A673 (cell line): ENCODE measurements around the gene PPP4C.

Experiments used
- EZH2 ChIP-seq: fragments of 200-600 bp; sonication (generic); IDR thresholded peaks from 2 replicates; pipeline ENCODE4 v1.6.1; 2017; ENCODE audit warnings: borderline replicate concordance, low read depth, mild to moderate bottlenecking, mixed read lengths, antibody characterized with exemption, low read length; ENCODE audit not compliant: poor library complexity, severe bottlenecking
- TF ChIP-seq, protein P1 (sequence below): fragments of 300-800, 200-600 bp; sonication (generic); conservative IDR thresholded peaks from 2 replicates; pipeline ENCODE4 v1.5.1; 2017; ENCODE audit warnings: low read depth, mild to moderate bottlenecking, antibody characterized with exemption, low read length, moderate library complexity, mixed read lengths

DNA sequence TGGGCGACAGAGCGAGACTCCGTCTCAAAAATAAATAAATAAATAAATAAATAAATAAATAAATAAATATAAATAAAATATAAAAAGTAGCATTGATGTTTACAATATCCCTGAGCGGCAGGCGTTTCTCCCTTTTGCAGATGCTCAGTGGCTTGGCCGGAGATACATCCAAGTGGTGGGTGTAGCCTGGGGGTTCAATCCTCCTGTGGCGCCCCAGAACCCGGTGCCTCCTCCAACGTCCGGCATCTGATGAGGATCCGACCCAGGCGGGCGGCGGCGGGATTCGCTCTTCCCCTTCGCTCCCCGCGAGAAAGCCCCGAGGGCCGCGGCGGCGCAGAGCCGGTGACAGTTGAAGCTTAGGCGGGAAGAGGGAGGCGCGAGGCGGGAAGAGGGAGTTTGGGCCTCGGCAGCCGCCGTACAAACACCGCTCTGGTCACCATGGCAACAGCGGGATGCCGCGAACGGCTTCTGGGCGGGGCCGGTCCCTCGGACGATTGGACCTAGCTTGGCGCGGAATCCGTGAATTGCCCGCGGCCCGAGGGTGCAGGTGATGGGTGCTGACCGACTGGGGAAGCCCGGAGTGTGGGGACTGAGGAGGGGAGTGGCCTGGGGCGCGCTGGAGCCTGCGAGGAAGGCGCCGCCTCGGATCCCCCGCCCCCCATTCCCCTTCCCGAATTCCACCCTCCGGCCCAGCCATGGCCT, 23.0 kb upstream of the PPP4C start:
- TF ChIP-seq, protein P1, sequence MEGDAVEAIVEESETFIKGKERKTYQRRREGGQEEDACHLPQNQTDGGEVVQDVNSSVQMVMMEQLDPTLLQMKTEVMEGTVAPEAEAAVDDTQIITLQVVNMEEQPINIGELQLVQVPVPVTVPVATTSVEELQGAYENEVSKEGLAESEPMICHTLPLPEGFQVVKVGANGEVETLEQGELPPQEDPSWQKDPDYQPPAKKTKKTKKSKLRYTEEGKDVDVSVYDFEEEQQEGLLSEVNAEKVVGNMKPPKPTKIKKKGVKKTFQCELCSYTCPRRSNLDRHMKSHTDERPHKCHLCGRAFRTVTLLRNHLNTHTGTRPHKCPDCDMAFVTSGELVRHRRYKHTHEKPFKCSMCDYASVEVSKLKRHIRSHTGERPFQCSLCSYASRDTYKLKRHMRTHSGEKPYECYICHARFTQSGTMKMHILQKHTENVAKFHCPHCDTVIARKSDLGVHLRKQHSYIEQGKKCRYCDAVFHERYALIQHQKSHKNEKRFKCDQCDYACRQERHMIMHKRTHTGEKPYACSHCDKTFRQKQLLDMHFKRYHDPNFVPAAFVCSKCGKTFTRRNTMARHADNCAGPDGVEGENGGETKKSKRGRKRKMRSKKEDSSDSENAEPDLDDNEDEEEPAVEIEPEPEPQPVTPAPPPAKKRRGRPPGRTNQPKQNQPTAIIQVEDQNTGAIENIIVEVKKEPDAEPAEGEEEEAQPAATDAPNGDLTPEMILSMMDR = no peak
- no peak for TF ChIP-seq EZH2
